Tibial nerve (tissue), 4 donors: Measurements from ENCODE around the gene BRIX1. TPM values are rescaled to one million over a fixed set of nuclear protein-coding genes. Genes with fewer than 3 reads are reported as not detected.

ENCODE experiments used
- DNase-seq, 2 donors: peaks; one replicate each; pipeline ENCODE4 v3.0.0-alpha.2; 2019; ENCODE audit warnings: low spot score in 2 of 2
- H3K27ac ChIP-seq, 4 donors: fragments of 200-600 bp; sonication (generic) in 3 of 4; one replicate each; pipeline ENCODE4 v1.5.1; 2017 to 2019; ENCODE audit warnings: mild to moderate bottlenecking in 1 of 4
- H3K27me3 ChIP-seq, 2 donors: fragments of 200-600 bp; sonication (generic) in 1 of 2; one replicate each; pipeline versions ENCODE4 v1.5.1 to v1.6.0; 2017 to 2019
- H3K36me3 ChIP-seq, 3 donors: fragments of 200-600 bp; sonication (generic); one replicate each; pipeline ENCODE4 v1.5.1; 2018 to 2019
- H3K4me1 ChIP-seq, 4 donors: fragments of 200-600 bp; sonication (generic) in 3 of 4; one replicate each; pipeline ENCODE4 v1.5.1; 2017 to 2019
- H3K4me3 ChIP-seq, 4 donors: fragments of 200-600 bp; sonication (generic) in 3 of 4; one replicate each; pipeline ENCODE4 v1.5.1; 2017 to 2019; ENCODE audit warnings: mild to moderate bottlenecking in 1 of 4, moderate library complexity in 1 of 4
- H3K9me3 ChIP-seq, 4 donors: fragments of 200-600 bp; sonication (generic) in 3 of 4; one replicate each; pipeline ENCODE4 v1.5.1; 2017 to 2019
- CTCF ChIP-seq, 5 experiments: fragments of 200-600 bp in 3 of 5; fragments of 450-650 bp in 2 of 5; sonication (generic) in 3 of 5; IDR thresholded peaks; one replicate each; pipeline ENCODE4 v1.5.1; 2016 to 2019; ENCODE audit warnings: antibody characterized with exemption in 5 of 5, mild to moderate bottlenecking in 3 of 5, moderate library complexity in 2 of 5
- EP300 ChIP-seq, 2 donors: sonication (generic); formaldehyde crosslinking; IDR thresholded peaks; one replicate each; pipeline ENCODE4 v1.6.1; 2017; ENCODE audit warnings: antibody characterized with exemption in 2 of 2, mild to moderate bottlenecking in 1 of 2
- POLR2A ChIP-seq, 2 donors: fragments of 450-650 bp; IDR thresholded peaks; one replicate each; pipeline ENCODE4 v1.6.1; 2017; ENCODE audit warnings: antibody characterized with exemption in 2 of 2, mild to moderate bottlenecking in 2 of 2, moderate library complexity in 2 of 2
- WGBS, 2 donors: methylation state at CpG; one replicate each; pipeline ENCODE4 v1.1.5; 2018; 5-methylcytosine and 5-hydroxymethylcytosine counted together
- total RNA-seq, 4 donors: library from RNA; depleted of rRNA; stranded (reverse); fragments of >200 nt; gene quantifications; one replicate each; pipeline ENCODE4 v1.1.0, GENCODE V29; 2016

The BRIX1 gene
- 10 to 100 TPM; 15.7 to 33.7 (median 22.5) TPM for total RNA-seq

GRCh38 chr5:34915139-34915855, at the start of gene BRIX1, which contains the start of gene RAD1:
Gene BRIX1, plus strand, starts transcription at chr5:34915711. Its CDS starts 28 bp downstream, at chr5:34915739.
Gene RAD1, minus strand, starts transcription at chr5:34915504. Its CDS starts 612 bp downstream, at chr5:34914892.
- H3K9me3 ChIP-seq, result no peaks in the 10 kb centered on the region
- TF ChIP-seq EP300 (IDR thresholded peaks at IDR 0.05), result peak; percentile 70 to 97
- TF ChIP-seq POLR2A (IDR thresholded peaks at IDR 0.05), result peak in 1 of 2 donors; percentile 48
- peak in 3 of 5 experiments; percentile 16 to 62 (median 40) for TF ChIP-seq CTCF (IDR thresholded peaks at IDR 0.05)
- 0 to 1% methylated on average over 57 to 67 of the region's 67 CpGs for whole genome bisulfite sequencing, 2 donors
- H3K4me3 ChIP-seq, result peak within 1 kb of the TSS; percentile 72 to 98 (median 81)
- no peaks in the 10 kb centered on the region for H3K27me3 ChIP-seq
- peaks cover 0 to 34% (median 0%) of the 10 kb centered on the region in 3 donors for H3K36me3 ChIP-seq
- DNase-seq, result peak; percentile 91
- H3K27ac ChIP-seq, result peak within 1 kb of the TSS; percentile 47 to 94 (median 86)
- peaks cover 0 to 42% (median 25%) of the 10 kb centered on the region in 4 donors for H3K4me1 ChIP-seq

GRCh38 chr5:34866989-34867471, 48.5 kb upstream of the BRIX1 start:
- no peaks in the 10 kb centered on the region for H3K9me3 ChIP-seq
- no peak overlapping the region for H3K27ac ChIP-seq
- H3K4me3 ChIP-seq, result no peak overlapping the region
- no peak for TF ChIP-seq EP300 (IDR thresholded peaks at IDR 0.05)
- TF ChIP-seq CTCF (IDR thresholded peaks at IDR 0.05), result no peak
- H3K27me3 ChIP-seq, result no peaks in the 10 kb centered on the region
- H3K4me1 ChIP-seq, result peaks cover 0 to 37% (median 0%) of the 10 kb centered on the region in 4 donors
- WGBS, 2 donors, result 68 to 79% methylated on average over 3 of the region's 3 CpGs
- DNase-seq, result no peak
- H3K36me3 ChIP-seq, result no peaks in the 10 kb centered on the region

- 62 to 77% methylated on average over 3 of the region's 3 CpGs for WGBS, 2 donors
- no peak for DNase-seq
- H3K9me3 ChIP-seq, result no peaks in the 10 kb centered on the region
- no peak overlapping the region for H3K4me3 ChIP-seq
- no peaks in the 10 kb centered on the region for H3K36me3 ChIP-seq
- TF ChIP-seq CTCF (IDR thresholded peaks at IDR 0.05) (no peak), POLR2A (IDR thresholded peaks at IDR 0.05) (no peak), EP300 (IDR thresholded peaks at IDR 0.05) (no peak)
- H3K4me1 ChIP-seq, result peaks cover 0 to 34% (median 0%) of the 10 kb centered on the region in 4 donors
- no peaks in the 10 kb centered on the region for H3K27me3 ChIP-seq
- H3K27ac ChIP-seq, result no peak overlapping the region
Observed at GRCh38 chr5:34867660-34868059, 47.9 kb upstream of the BRIX1 start.

- Histone ChIP-seq H3K36me3 (no peaks in the 10 kb centered on the region), H3K4me1 (peaks cover 0 to 23% (median 0%) of the 10 kb centered on the region in 4 donors), H3K4me3 (no peak overlapping the region), H3K27me3 (no peaks in the 10 kb centered on the region), H3K27ac (no peak overlapping the region), H3K9me3 (no peaks in the 10 kb centered on the region)
- WGBS, 2 donors, result 96% methylated on average over 1 of the region's 1 CpG
- DNase-seq, result no peak
- TF ChIP-seq POLR2A (IDR thresholded peaks at IDR 0.05) (no peak), CTCF (IDR thresholded peaks at IDR 0.05) (no peak), EP300 (IDR thresholded peaks at IDR 0.05) (no peak)
Observed at GRCh38 chr5:34868791-34869190, 46.7 kb upstream of the BRIX1 start.

GRCh38 chr5:34869256-34869655, 46.3 kb upstream of the BRIX1 start:
- Histone ChIP-seq H3K4me3 (no peak overlapping the region), H3K36me3 (no peaks in the 10 kb centered on the region), H3K4me1 (peaks cover 0 to 18% (median 0%) of the 10 kb centered on the region in 4 donors), H3K27me3 (no peaks in the 10 kb centered on the region), H3K9me3 (no peaks in the 10 kb centered on the region), H3K27ac (no peak overlapping the region)
- WGBS, 2 donors, result 45 to 53% methylated on average over 1 of the region's 1 CpG
- TF ChIP-seq CTCF (IDR thresholded peaks at IDR 0.05), result no peak
- TF ChIP-seq POLR2A (IDR thresholded peaks at IDR 0.05), result no peak
- DNase-seq, result no peak
